Measurements from ENCODE around the gene TIMM44. TPM values are rescaled to one million over a fixed set of nuclear protein-coding genes. Genes with fewer than 3 reads are reported as not detected.

Gene TIMM44
- total and polyA plus RNA-seq, 10 of the 15 experiments (the other 5 are each of a cell fraction or from before 2014, with no cell fraction given): 6.6 to 90.7 (median 57.6) TPM

- H4K20me1 ChIP-seq (ENCODE audit: control insufficient read depth, insufficient read depth): no peaks in the 10 kb centered on the region
- no peak overlapping the region for H3K4me3 ChIP-seq
- H3K4me1 ChIP-seq (ENCODE audit: control insufficient read depth, insufficient read depth, low read length): no peaks in the 10 kb centered on the region
- no peaks in the 10 kb centered on the region for H3K36me3 ChIP-seq (ENCODE audit: control insufficient read depth in 2 of 2, insufficient read depth in 2 of 2, low read length in 1 of 2)
- H3K79me2 ChIP-seq (ENCODE audit: control insufficient read depth, insufficient read depth, low read length): no peaks in the 10 kb centered on the region
- SMC1A ChIA-PET (ENCODE audit: uncharacterized antibody, unreplicated experiment): no interaction called here
- FAIRE-seq: no peak
- POLR2A ChIA-PET: interaction anchor here (0.9 kb wide), 1 partner anchor 10 kb away, joined by 3 read pairs; no protein-coding TSS in a partner anchor
- TF ChIP-seq MYC (IDR thresholded peaks at IDR 0.05; ENCODE audit: insufficient read depth, insufficient read length, insufficient replicate concordance, low read length, severe bottlenecking) (no peak), NFIC (IDR thresholded peaks at IDR 0.05; ENCODE audit: low read depth, low read length) (no peak), MEF2B (IDR thresholded peaks at IDR 0.05; ENCODE audit: partially characterized antibody, poor library complexity, severe bottlenecking) (no peak), EED (IDR thresholded peaks at IDR 0.05; ENCODE audit: low read depth) (no peak), ZZZ3 (IDR thresholded peaks at IDR 0.05; ENCODE audit: control insufficient read depth, insufficient read length, low read depth) (no peak), POLR2A (IDR thresholded peaks at IDR 0.05; ENCODE audit: low read depth, low read length) (no peak), TAF1 (IDR thresholded peaks at IDR 0.05; ENCODE audit: borderline replicate concordance, low read depth, low read length) (no peak)
- WGBS (ENCODE audit: insufficient coverage, insufficient replicate concordance, low lambda C conversion rate, missing lambda C conversion rate): 53% methylated on average over 18 of the region's 18 CpGs
- H3K27me3 ChIP-seq (replicated peaks in 1 of 2; ENCODE audit: control insufficient read depth in 2 of 2, insufficient read depth in 2 of 2, low read length in 1 of 2): no peaks in the 10 kb centered on the region
- H3K9ac ChIP-seq (ENCODE audit: control insufficient read depth, insufficient read depth, low read length): no peak overlapping the region
- H2AFZ ChIP-seq (ENCODE audit: control insufficient read depth, low read depth, low read length): no peak overlapping the region
- no peak overlapping the region for H3K27ac ChIP-seq (ENCODE audit: control insufficient read depth, insufficient read depth)
- intact Hi-C loops (cut with micrococcal nuclease; ENCODE audit: unreplicated experiment) (no loop called here), in situ Hi-C loops (cut with MboI) (no loop called here)
- H3K4me2 ChIP-seq (ENCODE audit: control insufficient read depth, insufficient read depth): no peak overlapping the region
- CTCF ChIA-PET: interaction anchor here (1.0 kb wide), 1 partner anchor 27 kb away, joined by 3 read pairs; no protein-coding TSS in a partner anchor
- H3K9me3 ChIP-seq (replicated peaks; ENCODE audit: control insufficient read depth, insufficient read depth, low read length): no peaks in the 10 kb centered on the region
- ATAC-seq: no peak
- no TSS peak for BruUV-seq (replicated peaks)
- RAD21 ChIA-PET (ENCODE audit: unreplicated experiment): no interaction called here
- no peak for DNase-seq (ENCODE audit: low read depth, low spot score)
Measured at GRCh38 chr19:7879111-7879807, 64.2 kb downstream of the TIMM44 start.

Measured in GM12878 (cell line).